OCI-LY7 (cell line): Measurements from ENCODE around the gene HLF. TPM values are rescaled to one million over a fixed set of nuclear protein-coding genes. Genes with fewer than 3 reads are reported as not detected.
A peak's percentile ranks its signal among the peaks of the same experiment; 100 is the strongest.

Experiments used
- BruUV-seq: library from RNA; stranded (reverse); fragments of 400-500 nt; replicated peaks from 2 replicates; lab custom pipeline; 2021; lab: Mats Ljungman, UMichigan
- CTCF ChIA-PET: fragments of 300-600 bp; sonication (Branson Sonifier 250); formaldehyde crosslinking; loops from one replicate; lab custom pipeline; 2022; ENCODE audit warnings: antibody characterized with exemption; ENCODE audit not compliant: unreplicated experiment; lab: Charles Lee
- POLR2A ChIA-PET: fragments of 300-600 bp; sonication (Branson Sonifier 250); formaldehyde crosslinking; loops from one replicate; lab custom pipeline; 2022; ENCODE audit warnings: antibody characterized with exemption; lab: Charles Lee
- DNase-seq: peaks from one replicate; pipeline ENCODE4 v3.0.0-alpha.2; 2015; ENCODE audit warnings: low spot score
- H2AFZ ChIP-seq: fragments of 200-600 bp; sonication (generic), shearing (Covaris generic); 2 replicates; pipeline ENCODE4 v1.6.1; 2014; ENCODE audit warnings: mild to moderate bottlenecking, antibody characterized with exemption, low read length, moderate library complexity
- H3K27ac ChIP-seq: fragments of 200-600 bp; sonication (generic); 2 replicates; pipeline ENCODE4 v1.5.1; 2014; ENCODE audit warnings: mixed run types, low read depth, mild to moderate bottlenecking, moderate library complexity, low read length, inconsistent platforms; ENCODE audit not compliant: poor library complexity, severe bottlenecking
- H3K36me3 ChIP-seq: fragments of 200-600 bp; sonication (generic); 2 replicates; pipeline ENCODE4 v1.6.1; 2014; ENCODE audit warnings: mild to moderate bottlenecking, antibody characterized with exemption, low read length, moderate library complexity, mixed read lengths; ENCODE audit not compliant: insufficient read depth
- H3K4me1 ChIP-seq: fragments of 200-600 bp; sonication (generic); 2 replicates; pipeline ENCODE4 v1.5.1; 2014; ENCODE audit warnings: mild to moderate bottlenecking, low read length; ENCODE audit not compliant: insufficient read depth, poor library complexity, severe bottlenecking
- H3K4me2 ChIP-seq: fragments of 200-600 bp; sonication (generic); 2 replicates; pipeline ENCODE4 v1.6.1; 2014; ENCODE audit warnings: mild to moderate bottlenecking, low read length
- H3K4me3 ChIP-seq: fragments of 200-600 bp; sonication (generic); 2 replicates; pipeline ENCODE4 v1.5.1; 2014; ENCODE audit warnings: mild to moderate bottlenecking, low read depth, low read length; ENCODE audit not compliant: poor library complexity, severe bottlenecking
- H3K79me2 ChIP-seq: fragments of 200-600 bp; sonication (generic); 2 replicates; pipeline ENCODE4 v1.6.1; 2016; ENCODE audit warnings: low read depth, mild to moderate bottlenecking, low read length, moderate library complexity, mixed read lengths; ENCODE audit not compliant: insufficient read depth
- H3K9me2 ChIP-seq: fragments of 200-600 bp; sonication (generic); 2 replicates; pipeline ENCODE4 v1.6.1; 2016; ENCODE audit warnings: mild to moderate bottlenecking, low read length, mixed read lengths; ENCODE audit not compliant: insufficient read depth
- H3K9me3 ChIP-seq: fragments of 200-600 bp; sonication (generic); 2 replicates; pipeline ENCODE4 v1.6.1; 2014; ENCODE audit warnings: mild to moderate bottlenecking, mixed run types, low read length, mixed read lengths
- H4K20me1 ChIP-seq: fragments of 200-600 bp; sonication (generic); 2 replicates; pipeline ENCODE4 v1.6.1; 2014; ENCODE audit warnings: mild to moderate bottlenecking, antibody characterized with exemption, low read length, moderate library complexity, mixed read lengths; ENCODE audit not compliant: insufficient read depth
- EZH2phosphoT487 ChIP-seq: fragments of 200-600 bp; sonication (generic); IDR thresholded peaks from 2 replicates; pipeline ENCODE4 v1.6.1; 2018; ENCODE audit warnings: low read depth, borderline replicate concordance, mild to moderate bottlenecking, mixed run types, antibody characterized with exemption, low read length, moderate library complexity, mixed read lengths
- intact Hi-C: fragments of 100-400 bp; cut with micrococcal nuclease; formaldehyde crosslinking; loops from one replicate; pipeline ENCODE4 v1.10.0; 2022; ENCODE audit not compliant: unreplicated experiment
- total RNA-seq, 2 experiments: library from RNA; depleted of rRNA in 1 of 2; stranded (reverse); fragments of >200 nt in 1 of 2; shearing (Covaris generic) in 1 of 2; gene quantifications; 2 replicates each; pipeline ENCODE4 v1.2.3, GENCODE V29; 2014 to 2022
- TF ChIP-seq, protein P1 (sequence below): fragments of 200-600 bp; sonication (generic); conservative IDR thresholded peaks from 2 replicates; pipeline ENCODE4 v1.5.1; 2014; ENCODE audit warnings: mild to moderate bottlenecking, antibody characterized with exemption, low read length, moderate library complexity, mixed read lengths

The HLF gene
- total RNA-seq, 2 experiments from 2014 or later: 0.13 TPM; not detected in 1

DNA sequence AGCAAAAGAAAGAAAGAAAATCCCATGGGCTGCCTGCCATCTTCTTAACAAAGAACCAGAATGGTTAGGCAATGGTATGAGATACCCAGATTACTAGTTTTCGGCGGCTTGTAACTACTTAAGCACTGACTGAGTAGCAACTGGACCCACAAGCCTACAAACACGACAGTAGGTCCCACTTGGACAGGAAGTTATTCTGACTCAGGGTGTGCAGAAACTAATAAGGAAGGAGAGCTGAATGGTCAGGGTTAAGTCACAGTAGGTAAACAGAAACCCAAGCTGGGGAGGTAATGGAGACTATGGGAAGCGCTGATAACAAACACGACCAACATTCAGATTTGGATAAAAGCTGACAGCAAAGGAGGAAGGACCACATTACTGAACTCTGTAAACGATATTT lies 10.4 kb upstream of the HLF start:
- H3K4me3 ChIP-seq: no peak overlapping the region
- intact Hi-C loops: no loop called here
- H3K9me3 ChIP-seq: no peaks in the 10 kb centered on the region
- H3K4me2 ChIP-seq: no peak overlapping the region
- no peak for TF ChIP-seq EZH2phosphoT487
- TF ChIP-seq, protein P1, sequence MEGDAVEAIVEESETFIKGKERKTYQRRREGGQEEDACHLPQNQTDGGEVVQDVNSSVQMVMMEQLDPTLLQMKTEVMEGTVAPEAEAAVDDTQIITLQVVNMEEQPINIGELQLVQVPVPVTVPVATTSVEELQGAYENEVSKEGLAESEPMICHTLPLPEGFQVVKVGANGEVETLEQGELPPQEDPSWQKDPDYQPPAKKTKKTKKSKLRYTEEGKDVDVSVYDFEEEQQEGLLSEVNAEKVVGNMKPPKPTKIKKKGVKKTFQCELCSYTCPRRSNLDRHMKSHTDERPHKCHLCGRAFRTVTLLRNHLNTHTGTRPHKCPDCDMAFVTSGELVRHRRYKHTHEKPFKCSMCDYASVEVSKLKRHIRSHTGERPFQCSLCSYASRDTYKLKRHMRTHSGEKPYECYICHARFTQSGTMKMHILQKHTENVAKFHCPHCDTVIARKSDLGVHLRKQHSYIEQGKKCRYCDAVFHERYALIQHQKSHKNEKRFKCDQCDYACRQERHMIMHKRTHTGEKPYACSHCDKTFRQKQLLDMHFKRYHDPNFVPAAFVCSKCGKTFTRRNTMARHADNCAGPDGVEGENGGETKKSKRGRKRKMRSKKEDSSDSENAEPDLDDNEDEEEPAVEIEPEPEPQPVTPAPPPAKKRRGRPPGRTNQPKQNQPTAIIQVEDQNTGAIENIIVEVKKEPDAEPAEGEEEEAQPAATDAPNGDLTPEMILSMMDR: no peak
- no peaks in the 10 kb centered on the region for H3K79me2 ChIP-seq
- BruUV-seq: no TSS peak
- POLR2A ChIA-PET: interaction anchor here (0.7 to 1.1 kb wide), 2 partner anchors 20 to 25 kb away, joined by 3 read pairs; no protein-coding TSS in a partner anchor
- no peaks in the 10 kb centered on the region for H3K9me2 ChIP-seq
- no peaks in the 10 kb centered on the region for H3K36me3 ChIP-seq
- H2AFZ ChIP-seq: no peak overlapping the region
- no peaks in the 10 kb centered on the region for H4K20me1 ChIP-seq
- no peak for DNase-seq
- no peak overlapping the region for H3K27ac ChIP-seq
- CTCF ChIA-PET: no interaction called here
- no peaks in the 10 kb centered on the region for H3K4me1 ChIP-seq

DNA sequence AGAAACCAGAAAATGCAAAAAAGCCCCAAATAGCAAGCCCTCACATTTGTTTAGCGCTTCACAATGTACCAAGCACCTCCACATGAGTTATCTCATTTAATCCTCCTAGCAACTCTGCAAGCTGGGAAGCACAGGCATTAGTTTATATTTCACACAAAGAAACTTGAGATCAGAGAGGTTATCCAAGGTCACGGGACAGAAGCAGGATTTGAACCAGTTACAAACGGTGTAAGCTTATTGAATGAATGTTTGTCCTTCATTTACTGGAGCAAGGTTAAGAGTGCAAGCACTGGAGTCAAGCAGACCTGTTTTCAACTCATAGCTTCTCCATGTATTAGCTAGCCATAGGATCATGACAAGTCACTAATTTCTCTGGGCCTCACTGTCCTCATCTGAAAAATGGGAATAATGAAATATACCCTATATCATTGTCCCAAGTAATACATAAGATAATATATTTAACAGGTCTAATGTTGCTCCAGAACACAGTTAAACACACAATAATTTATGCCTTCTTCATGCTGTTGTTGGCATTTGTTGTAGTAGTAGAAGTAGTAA lies 6.1 kb upstream of the HLF start:
- Histone ChIP-seq H3K36me3 (no peaks in the 10 kb centered on the region), H3K27ac (no peak overlapping the region), H3K4me3 (no peak overlapping the region), H3K79me2 (no peaks in the 10 kb centered on the region), H4K20me1 (no peaks in the 10 kb centered on the region), H3K4me1 (no peaks in the 10 kb centered on the region), H3K9me2 (no peaks in the 10 kb centered on the region), H3K9me3 (no peaks in the 10 kb centered on the region), H2AFZ (no peak overlapping the region), H3K4me2 (no peak overlapping the region)
- BruUV-seq: no TSS peak
- ChIA-PET CTCF (no interaction called here), POLR2A (interaction anchor here (1.0 kb wide), 1 partner anchor 17 kb away, joined by 3 read pairs; no protein-coding TSS in a partner anchor)
- no peak for DNase-seq
- intact Hi-C loops: no loop called here
- no peak for TF ChIP-seq EZH2phosphoT487
- TF ChIP-seq, protein P1: no peak

DNA sequence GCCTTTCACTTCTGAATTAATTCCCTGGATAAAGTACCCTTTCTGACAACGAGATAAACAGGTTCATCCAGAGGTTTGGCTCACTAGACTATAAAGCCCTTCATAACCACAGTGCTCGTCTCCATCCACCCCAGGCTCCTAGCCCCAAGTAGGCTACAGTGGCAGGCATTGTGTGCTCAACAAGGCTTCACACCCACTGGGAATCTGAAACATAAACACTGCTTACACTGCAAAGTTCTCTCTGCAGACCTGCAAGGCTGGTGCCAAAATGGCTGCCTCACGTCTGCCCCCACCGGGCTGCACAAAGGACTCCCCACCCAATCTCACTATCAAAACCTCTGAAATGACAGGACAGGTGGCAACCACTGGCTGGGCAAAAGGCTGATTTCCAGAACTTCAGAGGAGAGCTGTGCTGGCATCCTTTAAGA lies 5.1 kb upstream of the HLF start:
- Histone ChIP-seq H3K9me2 (no peaks in the 10 kb centered on the region), H3K4me2 (no peak overlapping the region), H3K79me2 (no peaks in the 10 kb centered on the region), H2AFZ (peak overlapping the region; percentile 27; the same call in 1 of the 2 replicates), H4K20me1 (no peaks in the 10 kb centered on the region), H3K4me3 (no peak overlapping the region), H3K36me3 (no peaks in the 10 kb centered on the region), H3K27ac (no peak overlapping the region), H3K9me3 (no peaks in the 10 kb centered on the region), H3K4me1 (no peaks in the 10 kb centered on the region)
- no TSS peak for BruUV-seq
- DNase-seq: peak; percentile 4
- no peak for TF ChIP-seq EZH2phosphoT487
- TF ChIP-seq, protein P1: 0 out of 2 replicates have a peak, but pooled peaks have one; percentile 17
- POLR2A ChIA-PET: interaction anchor here (1.0 kb wide), 1 partner anchor 19 kb away, joined by 3 read pairs; no protein-coding TSS in a partner anchor
- intact Hi-C loops: no loop called here
- CTCF ChIA-PET: no interaction called here
